ENCODE measurements around the gene ZSCAN2.
A peak's percentile ranks its signal among the peaks of the same experiment; 100 is the strongest.
"Not testable (repeated sequence)": the region's sequence is repeated elsewhere in the genome, so short reads cannot be mapped to it uniquely, and the experiment has no call there.

ZSCAN2 gene

GRCh38 chr15:84600687-84601554, at the start of gene ZSCAN2:
TSS of gene ZSCAN2 (plus strand) at chr15:84601009. CDS start at chr15:84603928, 2,919 bp downstream.
- peak; percentile 97 for DNase-seq (ENCODE audit: low spot score)
- TF ChIP-seq CTCF (conservative IDR thresholded peaks at IDR 0.05; ENCODE audit: low read depth) = no peak
- ChIA-PET CTCF (interaction anchor here (0.5 to 1.4 kb wide), 4 partner anchors 30 to 464 kb away, joined by 3 to 4 read pairs (median 3); partner anchors contain the start of gene WDR73), POLR2A (ENCODE audit: low non-redundant PET) (interaction anchor here (1.4 kb wide), 1 partner anchor 30 kb away, joined by 15 read pairs; no protein-coding TSS in a partner anchor)
- H3K27ac ChIP-seq = peak within 1 kb of the TSS; percentile 67

GRCh38 chr15:84551624-84552023, 49.2 kb upstream of the ZSCAN2 start:
- DNase-seq (ENCODE audit: low spot score); CTCF ChIA-PET; POLR2A ChIA-PET (ENCODE audit: low non-redundant PET); H3K27ac ChIP-seq: not testable (repeated sequence)

GRCh38 chr15:84552896-84553295, 47.9 kb upstream of the ZSCAN2 start:
- H3K27ac ChIP-seq = no peak overlapping the region
- CTCF ChIA-PET = no interaction called here
- no peak for TF ChIP-seq CTCF (conservative IDR thresholded peaks at IDR 0.05; ENCODE audit: low read depth)
- DNase-seq (ENCODE audit: low spot score) = no peak
- POLR2A ChIA-PET (ENCODE audit: low non-redundant PET) = no interaction called here

- POLR2A ChIA-PET (ENCODE audit: low non-redundant PET); H3K27ac ChIP-seq; CTCF ChIA-PET; DNase-seq (ENCODE audit: low spot score): not testable (repeated sequence)
Observed at GRCh38 chr15:84556690-84557089, 44.1 kb upstream of the ZSCAN2 start.

- H3K27ac ChIP-seq; DNase-seq (ENCODE audit: low spot score); POLR2A ChIA-PET (ENCODE audit: low non-redundant PET): not testable (repeated sequence)
- CTCF ChIA-PET = interaction anchor here (0.6 kb wide), 1 partner anchor 8 kb away, joined by 3 read pairs; no protein-coding TSS in a partner anchor
Observed at GRCh38 chr15:84568021-84568420, 32.8 kb upstream of the ZSCAN2 start.

GRCh38 chr15:84570164-84570735, 30.6 kb upstream of the ZSCAN2 start:
- POLR2A ChIA-PET (ENCODE audit: low non-redundant PET) = no interaction called here
- DNase-seq (ENCODE audit: low spot score) = peak; percentile 34
- CTCF ChIA-PET = interaction anchor here (0.6 to 1.2 kb wide), 7 partner anchors 18 to 1410 kb away, joined by 3 to 5 read pairs (median 3); partner anchors contain the start of gene ZSCAN2
- no peak for TF ChIP-seq CTCF (conservative IDR thresholded peaks at IDR 0.05; ENCODE audit: low read depth)
- peak overlapping the region; percentile 77 for H3K27ac ChIP-seq

- CTCF ChIA-PET = interaction anchor here (2.0 kb wide), 1 partner anchor 15 kb away, joined by 7 read pairs; no protein-coding TSS in a partner anchor
- POLR2A ChIA-PET (ENCODE audit: low non-redundant PET) = no interaction called here
- no peak for TF ChIP-seq CTCF (conservative IDR thresholded peaks at IDR 0.05; ENCODE audit: low read depth)
- DNase-seq (ENCODE audit: low spot score) = no peak
- peak overlapping the region; percentile 44 for H3K27ac ChIP-seq
Observed at GRCh38 chr15:84572231-84572630, 28.6 kb upstream of the ZSCAN2 start.

- DNase-seq (ENCODE audit: low spot score) = no peak
- no peak overlapping the region for H3K27ac ChIP-seq
- ChIA-PET POLR2A (ENCODE audit: low non-redundant PET) (no interaction called here), CTCF (interaction anchor here (1.7 kb wide), 1 partner anchor 12 kb away, joined by 5 read pairs; no protein-coding TSS in a partner anchor)
- no peak for TF ChIP-seq CTCF (conservative IDR thresholded peaks at IDR 0.05; ENCODE audit: low read depth)
Observed at GRCh38 chr15:84575493-84575892, 25.3 kb upstream of the ZSCAN2 start.

- POLR2A ChIA-PET (ENCODE audit: low non-redundant PET) = not testable (repeated sequence)
Observed at GRCh38 chr15:84577891-84578290, 22.9 kb upstream of the ZSCAN2 start.

GRCh38 chr15:84579261-84579721, 21.5 kb upstream of the ZSCAN2 start:
- DNase-seq (ENCODE audit: low spot score); POLR2A ChIA-PET (ENCODE audit: low non-redundant PET): not testable (repeated sequence)
- peak overlapping the region; percentile 75 for H3K27ac ChIP-seq
- CTCF ChIA-PET = interaction anchor here (0.6 kb wide), 1 partner anchor 853 kb away, joined by 5 read pairs; no protein-coding TSS in a partner anchor

More at GRCh38 chr15:84577891-84578290, 22.9 kb upstream of the ZSCAN2 start:
- DNase-seq (ENCODE audit: low spot score); H3K27ac ChIP-seq; CTCF ChIA-PET: not testable (repeated sequence)
